ENCODE results near the gene IGFL4.

IGFL4 gene

DNA sequence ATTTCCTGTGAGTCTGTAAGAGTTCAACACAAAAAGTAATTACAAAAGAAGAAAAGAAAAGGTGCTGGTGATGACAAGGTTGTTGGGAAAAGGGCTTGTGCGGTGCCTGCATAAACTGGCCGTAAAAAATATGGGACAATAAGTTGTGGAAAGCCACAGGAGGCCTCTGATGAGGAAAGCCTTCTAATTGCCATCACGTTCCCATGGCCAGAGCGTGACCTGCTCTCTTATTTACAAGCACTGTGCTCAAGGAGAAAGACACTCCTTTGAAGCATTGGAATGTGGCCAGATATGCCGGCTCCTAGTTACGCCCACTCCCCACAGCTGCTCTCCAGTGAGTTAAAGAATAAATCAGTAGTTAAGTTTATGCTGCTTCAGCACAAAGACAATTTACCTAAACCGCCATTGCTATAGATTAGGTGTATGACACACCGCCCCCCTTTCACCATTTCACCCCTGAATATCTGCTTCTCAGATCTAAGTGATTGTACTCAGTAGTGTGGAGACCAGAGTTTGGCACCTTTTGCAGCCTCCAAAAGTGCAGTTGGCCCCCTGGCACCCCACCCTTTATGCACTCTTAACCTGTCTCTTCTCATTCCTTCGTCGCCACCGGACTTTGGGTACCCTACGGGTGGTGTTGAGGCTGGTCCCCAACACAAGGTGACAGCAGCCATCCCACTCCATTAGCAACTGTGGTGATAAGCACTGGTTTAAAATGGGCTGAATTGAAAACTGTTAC lies 9.8 kb downstream of the IGFL4 start:
- TF ChIP-seq, protein P1, sequence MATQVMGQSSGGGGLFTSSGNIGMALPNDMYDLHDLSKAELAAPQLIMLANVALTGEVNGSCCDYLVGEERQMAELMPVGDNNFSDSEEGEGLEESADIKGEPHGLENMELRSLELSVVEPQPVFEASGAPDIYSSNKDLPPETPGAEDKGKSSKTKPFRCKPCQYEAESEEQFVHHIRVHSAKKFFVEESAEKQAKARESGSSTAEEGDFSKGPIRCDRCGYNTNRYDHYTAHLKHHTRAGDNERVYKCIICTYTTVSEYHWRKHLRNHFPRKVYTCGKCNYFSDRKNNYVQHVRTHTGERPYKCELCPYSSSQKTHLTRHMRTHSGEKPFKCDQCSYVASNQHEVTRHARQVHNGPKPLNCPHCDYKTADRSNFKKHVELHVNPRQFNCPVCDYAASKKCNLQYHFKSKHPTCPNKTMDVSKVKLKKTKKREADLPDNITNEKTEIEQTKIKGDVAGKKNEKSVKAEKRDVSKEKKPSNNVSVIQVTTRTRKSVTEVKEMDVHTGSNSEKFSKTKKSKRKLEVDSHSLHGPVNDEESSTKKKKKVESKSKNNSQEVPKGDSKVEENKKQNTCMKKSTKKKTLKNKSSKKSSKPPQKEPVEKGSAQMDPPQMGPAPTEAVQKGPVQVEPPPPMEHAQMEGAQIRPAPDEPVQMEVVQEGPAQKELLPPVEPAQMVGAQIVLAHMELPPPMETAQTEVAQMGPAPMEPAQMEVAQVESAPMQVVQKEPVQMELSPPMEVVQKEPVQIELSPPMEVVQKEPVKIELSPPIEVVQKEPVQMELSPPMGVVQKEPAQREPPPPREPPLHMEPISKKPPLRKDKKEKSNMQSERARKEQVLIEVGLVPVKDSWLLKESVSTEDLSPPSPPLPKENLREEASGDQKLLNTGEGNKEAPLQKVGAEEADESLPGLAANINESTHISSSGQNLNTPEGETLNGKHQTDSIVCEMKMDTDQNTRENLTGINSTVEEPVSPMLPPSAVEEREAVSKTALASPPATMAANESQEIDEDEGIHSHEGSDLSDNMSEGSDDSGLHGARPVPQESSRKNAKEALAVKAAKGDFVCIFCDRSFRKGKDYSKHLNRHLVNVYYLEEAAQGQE (IDR thresholded peaks at IDR 0.05; ENCODE audit: low read depth), result no peak
- no peak for TF ChIP-seq TEAD4 (IDR thresholded peaks at IDR 0.05)
- no peak for TF ChIP-seq TAF1 (IDR thresholded peaks at IDR 0.05; ENCODE audit: low read depth)
- TF ChIP-seq, protein P2, sequence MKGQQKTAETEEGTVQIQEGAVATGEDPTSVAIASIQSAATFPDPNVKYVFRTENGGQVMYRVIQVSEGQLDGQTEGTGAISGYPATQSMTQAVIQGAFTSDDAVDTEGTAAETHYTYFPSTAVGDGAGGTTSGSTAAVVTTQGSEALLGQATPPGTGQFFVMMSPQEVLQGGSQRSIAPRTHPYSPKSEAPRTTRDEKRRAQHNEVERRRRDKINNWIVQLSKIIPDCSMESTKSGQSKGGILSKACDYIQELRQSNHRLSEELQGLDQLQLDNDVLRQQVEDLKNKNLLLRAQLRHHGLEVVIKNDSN (IDR thresholded peaks at IDR 0.05), result no peak
- TF ChIP-seq RAD21 (IDR thresholded peaks at IDR 0.05; ENCODE audit: low read depth), result no peak
- TF ChIP-seq ZBTB7A (IDR thresholded peaks at IDR 0.05; ENCODE audit: low read depth), result no peak
- no peak for TF ChIP-seq EP300 (IDR thresholded peaks at IDR 0.05; ENCODE audit: borderline replicate concordance)
- TF ChIP-seq TCF12 (IDR thresholded peaks at IDR 0.05; ENCODE audit: low read depth), result no peak
- no peak for TF ChIP-seq CREB1 (IDR thresholded peaks at IDR 0.05; ENCODE audit: low read depth)
- TF ChIP-seq, protein P3, sequence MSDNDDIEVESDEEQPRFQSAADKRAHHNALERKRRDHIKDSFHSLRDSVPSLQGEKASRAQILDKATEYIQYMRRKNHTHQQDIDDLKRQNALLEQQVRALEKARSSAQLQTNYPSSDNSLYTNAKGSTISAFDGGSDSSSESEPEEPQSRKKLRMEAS (IDR thresholded peaks at IDR 0.05), result no peak
- no peak for TF ChIP-seq NFIC (IDR thresholded peaks at IDR 0.05)
- no peak for TF ChIP-seq CEBPB (IDR thresholded peaks at IDR 0.05)
- no peak for TF ChIP-seq YY1 (IDR thresholded peaks at IDR 0.05; ENCODE audit: low read depth)
- TF ChIP-seq FOXM1 (IDR thresholded peaks at IDR 0.05; ENCODE audit: borderline replicate concordance, low read depth), result no peak
- TF ChIP-seq EGR1 (IDR thresholded peaks at IDR 0.05), result no peak

DNA sequence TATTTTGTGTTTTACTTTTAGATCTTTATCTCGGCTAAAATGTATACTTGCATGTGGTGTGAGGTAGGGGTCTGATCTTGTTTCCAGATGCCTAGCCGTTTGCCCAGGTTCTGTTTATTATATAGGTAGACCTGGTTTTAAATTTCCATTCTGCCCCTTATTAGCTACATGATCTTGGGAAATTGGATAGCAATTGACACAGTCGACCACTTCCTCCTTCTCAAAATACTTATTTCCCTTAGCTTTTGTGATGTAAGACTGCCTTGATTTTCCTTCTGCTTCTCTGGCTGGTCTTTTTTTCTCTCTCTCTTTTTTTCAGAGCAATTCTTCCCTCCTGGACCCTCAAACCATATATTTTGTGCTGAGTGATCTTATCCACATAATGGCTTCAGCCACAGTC lies 15.0 kb downstream of the IGFL4 start:
- TF ChIP-seq YY1 (IDR thresholded peaks at IDR 0.05; ENCODE audit: low read depth) (no peak), TCF12 (IDR thresholded peaks at IDR 0.05; ENCODE audit: low read depth) (no peak), NFIC (IDR thresholded peaks at IDR 0.05) (no peak), RAD21 (IDR thresholded peaks at IDR 0.05; ENCODE audit: low read depth) (no peak), EP300 (IDR thresholded peaks at IDR 0.05; ENCODE audit: borderline replicate concordance) (no peak), CREB1 (IDR thresholded peaks at IDR 0.05; ENCODE audit: low read depth) (no peak), EGR1 (IDR thresholded peaks at IDR 0.05) (no peak), ZBTB7A (IDR thresholded peaks at IDR 0.05; ENCODE audit: low read depth) (no peak), FOXM1 (IDR thresholded peaks at IDR 0.05; ENCODE audit: borderline replicate concordance, low read depth) (no peak), CEBPB (IDR thresholded peaks at IDR 0.05) (no peak), TAF1 (IDR thresholded peaks at IDR 0.05; ENCODE audit: low read depth) (no peak), TEAD4 (IDR thresholded peaks at IDR 0.05) (no peak)
- TF ChIP-seq, protein P1 (IDR thresholded peaks at IDR 0.05; ENCODE audit: low read depth), result no peak
- TF ChIP-seq, protein P2 (IDR thresholded peaks at IDR 0.05), result no peak
- TF ChIP-seq, protein P3 (IDR thresholded peaks at IDR 0.05), result no peak

DNA sequence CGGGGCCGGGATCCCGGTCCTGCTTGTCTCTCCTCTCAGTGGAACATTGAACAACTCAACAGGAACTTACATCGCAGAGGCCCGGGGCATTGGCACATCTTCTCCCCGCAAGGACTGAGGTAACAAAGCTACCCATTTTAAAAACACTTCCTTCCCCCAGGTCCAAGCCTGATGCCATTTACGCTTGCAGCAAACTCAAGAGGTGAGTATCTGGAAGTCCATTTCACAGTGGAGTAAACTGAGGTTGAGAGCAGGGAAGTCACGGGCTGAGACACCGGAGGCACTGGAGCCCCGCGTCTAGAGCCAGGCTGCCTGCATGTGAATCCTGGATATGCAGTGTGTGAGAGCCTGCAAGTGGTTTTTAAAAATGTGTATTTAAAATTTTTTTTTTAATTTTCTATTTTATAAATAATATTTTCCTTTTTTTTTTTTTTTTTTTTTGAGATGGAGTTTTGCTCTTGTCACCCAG lies 17.5 kb downstream of the IGFL4 start:
- no peak for TF ChIP-seq YY1 (IDR thresholded peaks at IDR 0.05; ENCODE audit: low read depth)
- TF ChIP-seq TCF12 (IDR thresholded peaks at IDR 0.05; ENCODE audit: low read depth), result no peak
- TF ChIP-seq EGR1 (IDR thresholded peaks at IDR 0.05), result no peak
- no peak for TF ChIP-seq RAD21 (IDR thresholded peaks at IDR 0.05; ENCODE audit: low read depth)
- no peak for TF ChIP-seq CREB1 (IDR thresholded peaks at IDR 0.05; ENCODE audit: low read depth)
- TF ChIP-seq, protein P2 (IDR thresholded peaks at IDR 0.05), result no peak
- TF ChIP-seq EP300 (IDR thresholded peaks at IDR 0.05; ENCODE audit: borderline replicate concordance), result no peak
- TF ChIP-seq NFIC (IDR thresholded peaks at IDR 0.05), result no peak
- TF ChIP-seq TEAD4 (IDR thresholded peaks at IDR 0.05), result no peak
- no peak for TF ChIP-seq ZBTB7A (IDR thresholded peaks at IDR 0.05; ENCODE audit: low read depth)
- TF ChIP-seq, protein P3 (IDR thresholded peaks at IDR 0.05), result no peak

DNA sequence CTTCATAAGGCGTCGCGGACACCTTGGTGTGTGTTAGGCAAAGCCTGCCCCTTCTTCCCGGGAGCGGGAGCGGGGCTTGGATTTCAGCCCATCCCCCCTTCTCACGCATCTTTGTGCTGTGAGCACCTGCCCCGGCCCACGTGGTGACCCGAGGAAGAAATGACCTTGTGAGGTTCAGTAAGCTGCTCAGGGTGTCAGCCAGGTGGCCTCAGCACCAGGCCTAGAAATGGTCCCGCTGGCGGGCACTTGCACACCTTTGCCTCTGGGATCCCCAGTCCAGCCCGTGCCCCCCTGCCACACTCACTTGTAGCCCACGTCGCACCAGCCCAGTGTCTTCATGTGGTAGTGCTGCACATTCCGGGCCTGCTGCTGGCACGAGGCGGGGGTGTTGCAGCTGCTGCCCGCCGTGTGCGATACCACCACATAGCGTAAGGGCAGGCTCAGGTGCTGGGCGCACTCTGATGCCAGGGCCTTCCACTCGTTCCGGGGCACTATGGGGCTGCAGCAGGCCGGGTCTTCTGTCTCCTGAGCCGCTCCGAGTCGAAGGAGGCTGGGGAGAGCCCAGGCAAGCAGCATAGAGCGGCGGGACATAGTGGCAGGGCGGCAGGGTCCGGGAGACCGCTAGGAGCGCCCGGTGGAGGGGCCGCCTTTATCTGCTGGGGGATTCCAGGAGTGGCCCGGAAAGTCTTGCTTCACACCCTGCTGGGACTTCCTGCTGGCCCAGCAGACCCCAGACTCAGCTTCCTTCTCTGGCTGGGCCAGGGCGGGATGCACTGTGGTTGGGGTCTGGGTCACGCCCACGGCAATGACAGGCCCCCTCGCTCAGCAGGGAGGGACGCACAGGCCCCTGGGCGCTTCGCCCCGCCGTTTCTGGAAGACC lies 18.1 kb downstream of the IGFL4 start, which contains the start of gene PGLYRP1:
TSS of gene PGLYRP1 (minus strand) at position 623 of the 880 bp plus-strand sequence. CDS start at position 591, 32 bp downstream.
- no peak for TF ChIP-seq CEBPB (IDR thresholded peaks at IDR 0.05)
- no peak for TF ChIP-seq FOXM1 (IDR thresholded peaks at IDR 0.05; ENCODE audit: borderline replicate concordance, low read depth)
- TF ChIP-seq TAF1 (IDR thresholded peaks at IDR 0.05; ENCODE audit: low read depth), result no peak
- no peak for TF ChIP-seq CREB1 (IDR thresholded peaks at IDR 0.05; ENCODE audit: low read depth)
- TF ChIP-seq TCF12 (IDR thresholded peaks at IDR 0.05; ENCODE audit: low read depth), result no peak
- TF ChIP-seq, protein P1 (IDR thresholded peaks at IDR 0.05; ENCODE audit: low read depth), result no peak
- TF ChIP-seq EP300 (IDR thresholded peaks at IDR 0.05; ENCODE audit: borderline replicate concordance), result no peak
- no peak for TF ChIP-seq RAD21 (IDR thresholded peaks at IDR 0.05; ENCODE audit: low read depth)
- no peak for TF ChIP-seq EGR1 (IDR thresholded peaks at IDR 0.05)
- no peak for TF ChIP-seq YY1 (IDR thresholded peaks at IDR 0.05; ENCODE audit: low read depth)
- TF ChIP-seq, protein P3 (IDR thresholded peaks at IDR 0.05), result no peak

Measured in Ishikawa (cell line).